MM.1S (cell line): Measurements from ENCODE around the gene RAB6B.

Experiments
- DNase-seq: peaks from one replicate; pipeline ENCODE4 v3.0.0-alpha.2; 2015
- H2AFZ ChIP-seq: fragments of 300-600 bp; sonication (generic); 2 replicates; pipeline ENCODE4 v1.6.0; 2016; ENCODE audit warnings: antibody characterized with exemption, low read length
- H3F3A ChIP-seq: fragments of 300-600 bp; sonication (generic); 2 replicates; pipeline ENCODE4 v1.6.1; 2016; ENCODE audit warnings: mild to moderate bottlenecking, antibody characterized with exemption, low read length, moderate library complexity, mixed read lengths; ENCODE audit not compliant: insufficient read depth
- H3K27ac ChIP-seq: fragments of 300-600 bp; sonication (generic); 2 replicates; pipeline ENCODE4 v1.5.1; 2016; ENCODE audit warnings: mild to moderate bottlenecking, low read length
- H3K27me3 ChIP-seq: fragments of 300-600 bp; sonication (generic); replicated peaks from 2 replicates; pipeline ENCODE4 v1.6.0; 2016; ENCODE audit warnings: low read length; ENCODE audit not compliant: insufficient read depth
- H3K36me3 ChIP-seq: fragments of 300-600 bp; sonication (generic); replicated peaks from 2 replicates; pipeline ENCODE4 v1.6.1; 2016; ENCODE audit warnings: mild to moderate bottlenecking, low read length, mixed read lengths; ENCODE audit not compliant: insufficient read depth
- H3K4me1 ChIP-seq: fragments of 300-600 bp; sonication (generic); 2 replicates; pipeline ENCODE4 v1.6.1; 2016; ENCODE audit warnings: low read length, mixed read lengths
- H3K4me2 ChIP-seq: fragments of 300-600 bp; sonication (generic); 2 replicates; pipeline ENCODE4 v1.6.0; 2016; ENCODE audit warnings: low read depth, low read length
- H3K4me3 ChIP-seq: fragments of 300-600 bp; sonication (generic); 2 replicates; pipeline ENCODE4 v1.5.1; 2016; ENCODE audit warnings: low read length, mixed read lengths
- H3K79me2 ChIP-seq: fragments of 300-600 bp; sonication (generic); 2 replicates; pipeline ENCODE4 v1.6.1; 2016; ENCODE audit warnings: mixed run types, low read length, mixed read lengths
- H3K9ac ChIP-seq: fragments of 300-600 bp; sonication (generic); 2 replicates; pipeline ENCODE4 v1.6.1; 2016; ENCODE audit warnings: low read length, mixed read lengths
- H3K9me2 ChIP-seq: fragments of 300-600 bp; sonication (generic); replicated peaks from 2 replicates; pipeline ENCODE4 v1.6.1; 2016; ENCODE audit warnings: mild to moderate bottlenecking, low read length, mixed read lengths; ENCODE audit not compliant: insufficient read depth
- H3K9me3 ChIP-seq: fragments of 300-600 bp; sonication (generic); replicated peaks from 2 replicates; pipeline ENCODE4 v1.6.1; 2016; ENCODE audit warnings: mild to moderate bottlenecking, low read length, mixed read lengths; ENCODE audit not compliant: insufficient read depth
- H4K20me1 ChIP-seq: fragments of 300-600 bp; sonication (generic); 2 replicates; pipeline ENCODE4 v1.6.1; 2016; ENCODE audit warnings: mild to moderate bottlenecking, low read length, moderate library complexity, mixed read lengths; ENCODE audit not compliant: insufficient read depth
- EZH2 ChIP-seq: fragments of 300-600 bp; sonication (generic); optimal IDR thresholded peaks from 2 replicates; pipeline ENCODE3; 2017; ENCODE audit warnings: low read depth, mild to moderate bottlenecking, antibody characterized with exemption, low read length, mixed read lengths
- EZH2phosphoT487 ChIP-seq: fragments of 300-600 bp; sonication (generic); IDR thresholded peaks from 2 replicates; pipeline ENCODE4 v1.6.1; 2018; ENCODE audit warnings: antibody characterized with exemption, low read length
- TF ChIP-seq, protein P1 (sequence below): fragments of 300-600 bp; sonication (generic); IDR thresholded peaks from 2 replicates; pipeline ENCODE4 v1.5.1; 2016; ENCODE audit warnings: antibody characterized with exemption, low read length, mixed read lengths

Gene RAB6B

DNA sequence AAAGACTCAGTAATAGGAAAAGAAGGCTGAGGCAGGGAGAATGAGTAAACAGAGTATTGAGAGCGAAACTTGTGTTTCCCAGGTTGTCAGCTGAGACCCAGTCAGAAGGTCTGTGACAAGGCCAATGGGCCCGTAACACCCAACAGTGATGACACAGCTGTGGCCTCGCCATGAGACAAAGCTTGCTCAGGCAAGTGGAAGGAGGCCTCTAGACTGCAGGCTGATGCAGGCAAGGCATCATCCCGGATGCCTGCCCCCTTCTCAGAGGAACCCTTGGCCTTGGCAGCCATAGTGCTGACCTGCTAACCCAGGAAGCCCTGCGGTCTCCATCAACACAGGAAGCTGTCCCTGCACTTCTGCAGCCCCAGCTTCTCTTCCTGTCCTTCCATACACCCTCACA is 15.4 kb downstream of the RAB6B start:
- no peaks in the 10 kb centered on the region for H3K9me3 ChIP-seq
- H3K79me2 ChIP-seq = no peaks in the 10 kb centered on the region
- H3K4me2 ChIP-seq = no peak overlapping the region
- no peaks in the 10 kb centered on the region for H3K27me3 ChIP-seq
- H3K9me2 ChIP-seq = no peaks in the 10 kb centered on the region
- TF ChIP-seq EZH2 = no peak
- TF ChIP-seq, protein P1, sequence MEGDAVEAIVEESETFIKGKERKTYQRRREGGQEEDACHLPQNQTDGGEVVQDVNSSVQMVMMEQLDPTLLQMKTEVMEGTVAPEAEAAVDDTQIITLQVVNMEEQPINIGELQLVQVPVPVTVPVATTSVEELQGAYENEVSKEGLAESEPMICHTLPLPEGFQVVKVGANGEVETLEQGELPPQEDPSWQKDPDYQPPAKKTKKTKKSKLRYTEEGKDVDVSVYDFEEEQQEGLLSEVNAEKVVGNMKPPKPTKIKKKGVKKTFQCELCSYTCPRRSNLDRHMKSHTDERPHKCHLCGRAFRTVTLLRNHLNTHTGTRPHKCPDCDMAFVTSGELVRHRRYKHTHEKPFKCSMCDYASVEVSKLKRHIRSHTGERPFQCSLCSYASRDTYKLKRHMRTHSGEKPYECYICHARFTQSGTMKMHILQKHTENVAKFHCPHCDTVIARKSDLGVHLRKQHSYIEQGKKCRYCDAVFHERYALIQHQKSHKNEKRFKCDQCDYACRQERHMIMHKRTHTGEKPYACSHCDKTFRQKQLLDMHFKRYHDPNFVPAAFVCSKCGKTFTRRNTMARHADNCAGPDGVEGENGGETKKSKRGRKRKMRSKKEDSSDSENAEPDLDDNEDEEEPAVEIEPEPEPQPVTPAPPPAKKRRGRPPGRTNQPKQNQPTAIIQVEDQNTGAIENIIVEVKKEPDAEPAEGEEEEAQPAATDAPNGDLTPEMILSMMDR = no peak
- no peak for TF ChIP-seq EZH2phosphoT487
- no peaks in the 10 kb centered on the region for H3F3A ChIP-seq
- H3K36me3 ChIP-seq = no peaks in the 10 kb centered on the region
- H3K4me3 ChIP-seq = no peak overlapping the region
- H3K27ac ChIP-seq = no peak overlapping the region
- H2AFZ ChIP-seq = no peak overlapping the region
- no peaks in the 10 kb centered on the region for H4K20me1 ChIP-seq
- no peak for DNase-seq
- H3K4me1 ChIP-seq = no peaks in the 10 kb centered on the region
- no peak overlapping the region for H3K9ac ChIP-seq

DNA sequence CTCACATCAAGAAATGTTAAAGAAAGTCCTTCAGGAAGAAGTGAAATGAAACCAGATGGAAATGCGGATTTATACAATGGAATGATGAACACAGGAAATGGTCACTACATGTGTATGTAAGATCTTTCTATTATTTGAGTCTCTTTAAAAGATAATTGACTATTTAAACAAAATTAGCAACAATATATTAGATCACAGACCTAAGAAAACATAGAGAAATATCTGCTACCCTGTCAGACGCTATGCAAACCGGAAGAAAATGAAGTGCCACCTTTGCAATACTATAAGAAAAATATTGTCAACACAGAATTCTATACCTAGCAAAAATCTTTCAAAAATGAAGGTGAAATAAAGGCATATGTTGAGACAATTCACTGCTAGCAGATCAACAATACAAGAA is 17.2 kb downstream of the RAB6B start:
- Histone ChIP-seq H3K4me1 (no peaks in the 10 kb centered on the region), H3F3A (no peaks in the 10 kb centered on the region), H3K4me3 (no peak overlapping the region), H3K27ac (no peak overlapping the region), H3K27me3 (no peaks in the 10 kb centered on the region), H3K9me2 (no peaks in the 10 kb centered on the region), H2AFZ (no peak overlapping the region), H3K9ac (no peak overlapping the region), H3K4me2 (no peak overlapping the region), H3K79me2 (no peaks in the 10 kb centered on the region), H3K9me3 (no peaks in the 10 kb centered on the region), H4K20me1 (no peaks in the 10 kb centered on the region), H3K36me3 (no peaks in the 10 kb centered on the region)
- no peak for DNase-seq
- TF ChIP-seq, protein P1 = no peak
- TF ChIP-seq EZH2 (no peak), EZH2phosphoT487 (no peak)

DNA sequence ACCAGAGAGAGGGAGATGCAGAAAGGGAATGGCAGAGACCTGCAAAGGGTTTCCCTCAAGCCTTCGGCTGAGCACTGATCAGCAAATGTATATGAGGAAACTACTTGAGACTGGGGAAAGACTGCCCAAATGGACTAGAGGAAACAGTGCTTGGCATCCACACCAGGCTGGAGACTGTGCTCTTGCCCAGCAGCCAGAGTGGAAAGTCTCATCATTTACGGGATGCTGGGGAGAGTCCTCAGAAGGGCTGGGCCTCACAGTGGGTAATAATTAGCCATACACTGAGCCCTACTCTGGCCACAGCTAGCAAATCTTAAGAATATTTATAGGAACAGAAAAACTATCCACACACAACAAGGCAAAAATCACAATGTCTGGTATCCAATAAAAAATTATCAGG is 18.5 kb downstream of the RAB6B start:
- H3K27ac ChIP-seq = no peak overlapping the region
- no peak overlapping the region for H3K9ac ChIP-seq
- H3K79me2 ChIP-seq = no peaks in the 10 kb centered on the region
- no peaks in the 10 kb centered on the region for H3K27me3 ChIP-seq
- no peak for DNase-seq
- H3F3A ChIP-seq = no peaks in the 10 kb centered on the region
- H3K9me3 ChIP-seq = no peaks in the 10 kb centered on the region
- H3K9me2 ChIP-seq = no peaks in the 10 kb centered on the region
- no peaks in the 10 kb centered on the region for H4K20me1 ChIP-seq
- H3K4me2 ChIP-seq = no peak overlapping the region
- H3K4me1 ChIP-seq = no peaks in the 10 kb centered on the region
- H2AFZ ChIP-seq = no peak overlapping the region
- H3K4me3 ChIP-seq = no peak overlapping the region
- TF ChIP-seq EZH2phosphoT487 = no peak
- TF ChIP-seq, protein P1 = no peak
- TF ChIP-seq EZH2 = no peak
- H3K36me3 ChIP-seq = no peaks in the 10 kb centered on the region
